HG02610 (cell line): ENCODE data around the gene FOXI1.
A peak's percentile ranks its signal among the peaks of the same experiment; 100 is the strongest.

Experiments used
- ATAC-seq: cut with Tn5 transposase; IDR thresholded peaks from one replicate; pipeline ENCODE4 v1.9.1; 2021; ENCODE audit warnings: mild to moderate bottlenecking, moderate library complexity; ENCODE audit not compliant: unreplicated experiment

Gene FOXI1

DNA sequence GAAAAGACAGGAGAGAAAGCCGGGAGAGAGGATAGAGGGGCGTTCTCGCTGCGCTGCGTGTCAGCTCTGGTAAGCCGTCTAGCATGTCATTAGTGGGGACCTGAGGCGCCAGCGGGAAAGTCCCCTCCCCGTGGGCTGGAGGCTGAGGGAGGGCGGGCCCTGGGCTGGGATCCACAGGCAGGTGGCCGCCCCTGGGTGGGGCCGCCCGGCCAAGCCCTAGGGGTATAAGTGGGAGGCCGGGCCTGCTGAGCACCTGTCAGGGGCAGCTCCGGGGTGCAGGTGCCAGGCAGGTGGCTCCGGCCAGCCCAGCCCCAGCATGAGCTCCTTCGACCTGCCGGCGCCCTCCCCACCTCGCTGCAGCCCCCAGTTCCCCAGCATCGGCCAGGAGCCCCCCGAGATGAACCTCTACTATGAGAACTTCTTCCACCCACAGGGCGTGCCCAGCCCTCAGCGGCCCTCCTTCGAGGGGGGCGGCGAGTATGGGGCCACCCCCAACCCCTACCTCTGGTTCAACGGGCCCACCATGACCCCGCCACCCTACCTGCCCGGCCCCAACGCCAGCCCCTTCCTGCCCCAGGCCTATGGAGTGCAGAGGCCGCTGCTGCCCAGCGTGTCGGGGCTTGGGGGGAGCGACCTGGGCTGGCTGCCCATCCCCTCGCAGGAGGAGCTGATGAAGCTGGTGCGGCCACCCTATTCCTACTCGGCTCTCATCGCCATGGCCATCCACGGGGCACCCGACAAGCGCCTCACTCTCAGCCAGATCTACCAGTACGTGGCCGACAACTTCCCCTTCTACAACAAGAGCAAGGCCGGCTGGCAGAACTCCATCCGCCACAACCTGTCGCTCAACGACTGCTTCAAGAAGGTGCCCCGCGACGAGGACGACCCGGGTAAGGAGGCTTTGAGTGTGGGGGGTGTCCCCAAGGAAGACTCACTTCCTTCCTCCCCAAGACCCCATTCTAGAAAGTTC lies at the start of gene FOXI1:
FOXI1 (plus strand) TSS at position 256 of the 970 bp plus-strand sequence; CDS start at position 317, 61 bp downstream.
- no peak for ATAC-seq

DNA sequence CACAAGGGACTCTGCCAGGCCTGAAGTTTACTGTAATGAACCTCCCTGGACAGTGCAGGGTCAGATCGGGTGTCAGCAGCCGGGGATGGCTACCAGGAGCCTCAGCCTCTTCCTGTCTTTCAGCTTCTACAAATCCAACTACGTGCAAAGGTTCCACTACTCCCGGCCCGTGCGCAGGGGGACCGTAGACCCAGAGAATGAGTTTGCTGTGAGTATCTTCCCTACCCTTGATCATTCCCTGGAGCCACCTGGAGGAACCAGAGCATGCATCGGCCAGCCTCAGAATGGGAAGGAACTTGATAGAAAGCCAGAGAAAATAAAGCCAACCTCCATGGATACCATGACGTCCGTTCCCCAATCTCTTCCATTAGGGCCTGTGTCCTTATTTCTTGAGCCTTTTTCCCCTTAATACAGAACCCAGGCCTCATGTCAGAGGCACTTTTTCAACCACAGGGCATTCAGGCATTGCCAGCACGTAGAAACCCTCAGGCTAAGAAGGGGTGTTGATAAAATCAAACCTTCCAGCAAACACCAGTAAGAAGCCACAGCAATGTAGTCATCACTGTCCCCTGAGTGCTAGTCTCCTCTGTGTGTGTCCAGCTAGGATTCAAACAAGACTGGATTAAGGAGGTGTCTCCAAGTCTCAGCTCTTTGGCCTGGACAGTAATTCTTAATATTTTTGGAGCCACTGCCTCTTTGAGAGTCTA lies 49.0 kb upstream of the FOXI1 start:
- ATAC-seq, result no peak

DNA sequence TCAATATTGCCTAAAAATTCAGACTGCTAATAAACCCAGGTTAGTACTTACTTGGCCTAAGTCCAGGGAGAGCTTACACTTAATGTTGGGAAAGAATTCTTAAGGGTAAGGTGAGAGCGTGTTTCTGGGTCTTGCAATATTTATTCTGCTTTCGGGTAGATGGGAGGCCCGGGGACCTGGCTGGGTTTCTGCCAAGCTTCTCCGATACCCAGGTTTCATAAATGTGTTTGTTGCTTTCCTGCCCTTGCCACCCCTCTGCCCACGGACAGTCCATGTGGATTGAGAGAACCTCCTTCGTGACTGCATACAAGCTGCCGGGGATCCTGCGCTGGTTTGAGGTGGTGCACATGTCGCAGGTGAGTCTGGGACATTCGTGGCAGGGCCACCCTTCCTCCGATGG lies 48.4 kb upstream of the FOXI1 start:
- ATAC-seq, result no peak

DNA sequence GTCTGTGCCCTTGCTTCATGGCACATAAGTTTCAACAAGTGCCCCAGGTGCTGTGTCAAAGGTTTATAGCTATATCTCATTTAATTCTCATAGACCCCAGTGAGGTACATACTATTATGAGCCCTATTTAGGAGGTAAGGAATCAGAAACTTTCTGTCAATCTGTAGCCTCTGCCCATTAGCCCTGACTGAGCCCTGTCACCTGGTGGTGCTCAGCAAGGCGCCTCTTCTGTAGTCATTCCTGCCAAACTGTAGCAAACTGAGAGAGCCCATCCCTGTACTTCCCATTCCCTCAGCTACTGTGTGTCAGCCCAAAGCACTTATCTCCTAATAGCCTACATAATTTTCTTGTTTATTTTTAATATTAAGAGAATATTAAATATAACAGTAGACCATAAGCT lies 46.5 kb upstream of the FOXI1 start:
- ATAC-seq, result no peak

DNA sequence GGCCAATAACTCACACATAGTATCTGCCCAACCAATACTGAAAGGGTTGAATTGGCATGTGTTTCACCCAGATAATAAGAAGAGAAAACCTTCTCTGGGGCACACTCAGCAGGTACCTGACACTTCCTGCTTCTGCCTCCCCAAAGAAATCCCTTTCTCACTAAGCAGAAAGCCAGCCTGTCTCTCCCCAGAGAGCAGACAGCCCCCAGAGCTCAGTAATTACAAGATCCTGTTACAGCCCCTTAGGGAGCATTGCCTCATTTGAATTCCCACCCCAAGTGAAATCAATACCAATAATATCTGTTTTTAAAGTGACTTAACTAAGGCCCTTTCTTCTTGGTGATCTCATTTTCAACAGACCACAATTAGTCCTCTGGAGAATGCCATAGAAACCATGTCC lies 38.5 kb upstream of the FOXI1 start:
- peak; percentile 38 for ATAC-seq

DNA sequence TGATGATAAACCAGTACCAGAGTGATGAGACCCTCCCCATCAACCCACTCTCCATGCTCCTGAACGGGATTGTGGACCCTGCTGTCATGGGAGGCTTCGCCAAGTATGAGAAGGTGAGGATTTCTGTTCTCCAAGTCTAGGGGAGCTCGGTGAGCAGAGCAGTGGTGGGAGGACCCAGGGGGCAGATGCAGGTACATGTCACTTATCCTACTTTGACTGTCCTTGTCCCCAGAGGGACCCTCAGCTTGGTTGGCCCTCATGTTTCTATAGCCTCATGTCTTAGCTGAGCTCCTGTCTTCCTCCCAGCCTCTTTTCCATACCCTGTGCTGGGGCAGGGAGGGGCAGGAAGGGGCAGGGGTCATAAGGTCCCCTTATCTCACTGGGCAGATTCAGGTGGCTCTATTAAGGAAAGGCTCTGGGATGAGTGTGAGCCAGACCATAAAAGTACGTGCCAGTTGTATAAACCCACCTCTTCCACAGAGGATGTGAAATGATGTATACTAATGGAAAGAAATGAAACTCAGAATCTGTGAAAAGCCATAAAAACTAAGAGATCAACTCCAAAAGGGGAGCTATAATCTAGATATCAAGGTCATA lies 38.0 kb upstream of the FOXI1 start:
- no peak for ATAC-seq

DNA sequence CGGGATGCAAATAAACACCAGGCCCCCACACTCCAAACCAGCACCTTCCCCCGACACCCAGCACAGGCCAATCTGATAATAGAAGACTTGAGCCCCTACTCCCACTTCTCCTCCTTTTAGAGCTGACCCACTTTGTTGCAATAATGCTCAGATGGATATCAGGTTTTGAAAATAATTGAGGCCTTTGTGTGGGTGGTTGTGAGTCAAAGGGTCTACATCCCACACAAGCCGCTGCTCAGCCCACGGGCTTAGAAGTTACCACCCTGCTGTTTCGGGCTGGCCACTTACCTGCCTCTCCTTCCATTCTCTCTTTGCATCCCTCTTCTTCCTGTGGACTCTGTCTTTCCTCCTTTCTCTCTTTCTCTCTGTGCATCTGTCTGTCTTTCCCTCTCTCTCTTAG lies 36.2 kb upstream of the FOXI1 start:
- no peak for ATAC-seq

DNA sequence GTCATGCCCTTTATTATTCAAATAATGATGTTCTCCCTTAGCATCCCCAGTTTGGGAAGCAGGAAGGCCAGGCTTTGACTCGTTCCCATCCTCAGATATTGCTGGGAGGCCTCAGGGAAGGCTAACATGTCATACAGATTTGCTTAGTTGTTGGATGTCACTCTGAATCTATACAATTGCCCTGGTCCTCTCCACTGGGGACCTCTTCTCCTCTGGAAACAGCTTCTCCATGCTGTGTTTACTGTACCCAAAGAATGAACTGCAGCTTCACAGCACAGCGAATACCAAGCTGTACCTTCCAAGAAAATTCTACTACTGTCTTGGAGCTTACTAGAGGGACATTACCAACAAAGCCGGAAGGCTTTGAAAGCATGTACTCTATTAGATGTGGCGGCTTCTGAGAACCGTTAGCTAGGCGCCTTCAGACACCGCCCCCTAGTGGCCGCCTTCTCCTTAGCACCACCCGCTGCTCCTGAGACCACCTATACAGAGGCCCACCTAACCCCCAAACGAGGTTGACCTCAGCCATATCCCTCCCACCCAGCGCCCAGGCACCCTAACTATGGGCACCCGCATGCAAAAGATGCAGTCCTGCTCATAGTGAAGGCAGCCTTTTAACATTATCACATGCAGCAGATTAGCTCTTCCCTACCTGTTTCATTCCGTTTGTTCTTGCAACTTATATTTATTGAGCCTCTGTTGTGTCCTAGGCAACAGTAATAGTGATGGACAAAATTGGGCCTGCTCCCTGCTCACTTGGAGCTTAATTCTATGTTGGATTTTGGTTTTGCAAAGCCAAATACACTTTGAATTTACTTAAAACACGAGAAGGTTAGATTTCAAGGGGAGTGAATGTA lies 34.9 kb upstream of the FOXI1 start:
- no peak for ATAC-seq

DNA sequence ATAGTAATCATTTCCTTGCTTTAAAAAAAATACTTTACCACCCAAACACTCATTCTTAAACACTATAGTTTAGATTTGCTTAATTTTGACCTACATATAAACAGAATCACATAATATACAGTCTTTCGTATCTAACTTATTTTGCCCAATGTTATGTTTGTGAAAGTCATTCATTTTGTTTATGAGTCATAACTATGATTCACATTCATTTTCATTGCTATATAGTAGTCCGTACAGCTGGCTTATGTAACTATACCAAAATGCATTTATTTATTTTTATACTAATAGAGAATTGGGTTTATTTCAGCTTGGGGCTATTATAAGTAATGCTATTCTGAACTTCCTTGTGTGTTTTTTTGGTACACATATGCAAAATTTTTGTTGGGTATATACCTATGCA lies 33.9 kb upstream of the FOXI1 start:
- ATAC-seq, result no peak

DNA sequence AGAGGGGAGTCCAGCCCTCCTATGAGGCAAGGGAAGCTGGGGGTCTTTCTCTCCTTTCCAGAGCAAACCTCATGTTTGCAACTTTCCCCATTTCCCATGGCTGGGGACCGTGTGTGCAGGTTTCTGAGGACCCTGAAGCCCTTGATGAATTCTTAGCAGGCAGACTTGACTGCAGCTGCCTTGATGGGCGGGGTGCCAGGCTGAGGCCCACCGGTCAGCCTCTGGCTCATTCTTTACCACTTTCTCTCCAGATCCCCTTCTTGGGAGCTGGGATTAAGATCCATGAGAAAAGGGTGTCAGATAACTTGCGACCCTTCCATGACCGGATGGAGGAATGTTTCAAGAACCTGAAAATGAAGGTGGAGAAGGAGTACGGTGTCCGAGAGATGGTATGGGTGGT lies 30.0 kb upstream of the FOXI1 start:
- no peak for ATAC-seq

DNA sequence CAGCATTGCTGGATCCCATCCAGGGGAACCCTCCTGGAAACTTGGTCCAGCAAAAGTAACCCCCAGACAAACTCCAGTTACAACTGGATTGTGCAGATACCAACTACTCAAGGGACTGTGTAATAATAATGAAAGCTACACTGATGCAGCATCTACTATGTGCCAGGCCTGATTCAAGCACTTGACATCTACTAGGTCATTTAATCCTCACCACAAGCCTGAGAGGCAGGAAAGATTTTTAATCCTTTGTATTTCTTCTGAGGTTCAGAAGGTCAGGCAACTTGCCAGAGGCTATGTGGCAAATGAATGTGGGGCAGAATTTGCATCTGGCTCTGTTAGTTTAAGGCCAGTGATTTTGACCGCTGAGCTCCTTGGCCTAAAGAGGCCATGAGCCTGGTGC lies 29.5 kb upstream of the FOXI1 start:
- no peak for ATAC-seq

DNA sequence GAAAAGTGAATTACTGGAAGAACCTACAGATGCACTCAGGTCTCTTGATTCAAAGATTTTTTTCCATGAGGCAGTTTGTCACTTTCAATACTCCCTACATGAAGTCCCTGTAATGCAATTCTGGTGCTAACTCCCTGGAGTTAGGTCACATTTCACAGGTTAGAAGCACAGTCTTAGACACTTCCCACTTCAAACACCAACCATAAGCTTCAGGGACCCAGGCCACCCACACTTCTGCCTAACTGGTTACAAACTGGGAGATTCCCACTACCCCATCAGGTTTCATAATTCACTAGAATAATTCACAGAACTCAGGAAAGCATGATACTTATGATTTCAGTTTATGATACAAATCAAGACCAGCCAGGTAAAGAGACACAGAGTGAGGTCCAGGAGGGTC lies 29.0 kb upstream of the FOXI1 start:
- ATAC-seq, result no peak

DNA sequence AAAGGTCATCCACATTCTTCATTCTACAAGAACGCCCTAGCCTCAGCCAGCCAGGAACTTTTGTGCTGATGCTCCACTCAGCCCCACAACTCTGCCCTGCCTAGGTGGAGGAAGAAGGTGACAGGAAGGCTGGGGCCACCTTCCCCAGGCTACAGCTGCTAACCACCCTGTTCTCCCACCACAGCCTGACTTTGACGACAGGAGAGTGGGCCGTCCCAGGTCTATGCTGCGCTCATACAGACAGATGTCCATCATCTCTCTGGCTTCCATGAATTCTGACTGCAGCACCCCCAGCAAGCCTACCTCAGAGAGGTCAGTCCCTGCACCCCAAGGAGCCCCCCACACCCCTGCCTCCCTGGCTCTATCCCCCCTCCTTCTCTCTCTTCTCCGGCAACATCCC lies 28.2 kb upstream of the FOXI1 start:
- no peak for ATAC-seq

DNA sequence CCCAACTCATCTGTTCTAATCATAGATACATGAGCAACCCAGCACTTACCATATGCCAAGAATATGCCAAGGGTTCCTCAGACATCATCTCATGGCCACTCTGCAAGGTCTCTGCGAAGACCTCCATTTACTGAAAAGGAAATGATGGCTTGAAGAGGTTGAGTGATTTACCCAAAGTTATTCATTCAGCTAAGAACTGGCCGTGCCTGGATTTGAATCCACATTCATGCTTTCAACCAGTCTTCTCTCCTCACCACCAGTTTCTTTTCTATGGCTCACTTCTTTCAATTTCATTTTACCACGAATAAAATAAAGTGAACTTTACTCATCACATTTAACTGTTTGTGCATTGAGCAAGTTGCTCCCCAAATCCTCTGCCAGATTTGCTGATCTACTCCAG lies 27.2 kb upstream of the FOXI1 start:
- ATAC-seq, result no peak

DNA sequence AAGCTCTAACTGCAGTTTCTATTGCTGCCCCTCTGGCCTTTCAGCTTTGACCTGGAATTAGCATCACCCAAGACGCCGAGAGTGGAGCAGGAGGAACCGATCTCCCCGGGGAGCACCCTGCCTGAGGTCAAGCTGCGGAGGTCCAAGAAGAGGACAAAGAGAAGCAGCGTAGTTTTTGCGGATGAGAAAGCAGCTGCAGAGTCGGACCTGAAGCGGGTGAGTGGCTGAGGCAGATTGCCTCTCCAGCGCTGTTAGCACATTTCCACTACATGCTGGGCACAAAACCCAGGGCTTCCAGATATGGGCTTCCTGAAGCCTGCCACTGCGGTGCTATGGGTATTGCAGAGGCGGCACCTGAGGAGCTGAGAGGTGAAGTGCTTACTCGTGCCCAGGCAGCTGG lies 26.8 kb upstream of the FOXI1 start:
- no peak for ATAC-seq

DNA sequence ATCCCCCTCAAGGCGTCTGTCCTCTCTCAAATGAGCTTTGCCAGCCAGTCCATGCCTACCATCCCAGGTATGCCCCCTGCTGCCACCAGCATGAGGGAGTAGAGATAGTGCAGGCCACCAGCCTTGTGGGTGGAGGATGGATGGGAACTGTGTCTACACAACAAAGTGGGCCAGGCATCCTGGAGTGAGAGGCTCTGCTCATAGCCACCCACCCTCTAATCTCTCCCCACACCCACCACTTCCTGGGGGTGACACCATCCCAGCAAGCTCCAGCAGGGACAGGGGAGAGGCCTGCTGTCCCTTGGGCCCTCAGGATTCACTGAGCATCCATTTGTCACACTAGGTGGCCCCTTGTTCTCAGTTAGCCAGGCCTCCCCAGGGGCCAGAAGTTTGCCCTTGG lies 25.5 kb upstream of the FOXI1 start:
- no peak for ATAC-seq

DNA sequence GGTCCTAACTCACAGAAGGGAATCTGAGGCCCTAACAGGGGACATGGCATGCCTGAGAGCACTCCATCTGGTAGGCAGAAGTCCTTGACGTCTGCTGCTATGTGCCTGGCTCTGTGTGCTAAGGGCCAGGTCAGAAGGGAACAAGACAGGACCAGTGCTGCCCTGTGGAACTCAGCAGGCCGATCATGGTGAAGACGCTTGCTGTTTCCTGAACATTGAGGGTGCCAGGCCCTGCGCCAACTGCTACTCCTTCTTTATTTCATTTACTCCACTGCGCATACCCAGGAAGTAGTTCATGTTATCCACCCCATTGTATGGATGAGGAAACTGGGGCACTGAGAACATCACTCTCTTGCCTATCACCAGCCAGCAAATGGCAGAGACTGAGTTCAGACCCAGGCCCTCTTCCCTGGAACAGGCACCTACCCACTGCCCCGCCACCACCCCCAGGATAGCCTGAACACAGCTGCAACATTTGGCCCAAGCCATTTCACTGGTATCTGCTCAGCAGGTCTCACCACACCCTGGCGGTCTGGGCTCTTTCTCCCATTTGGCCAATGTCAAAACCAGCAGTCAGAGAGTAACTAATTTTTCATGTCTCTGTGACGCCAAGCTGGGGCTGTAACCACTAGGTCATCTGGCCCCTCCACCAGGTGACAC lies 24.8 kb upstream of the FOXI1 start:
- no peak for ATAC-seq

DNA sequence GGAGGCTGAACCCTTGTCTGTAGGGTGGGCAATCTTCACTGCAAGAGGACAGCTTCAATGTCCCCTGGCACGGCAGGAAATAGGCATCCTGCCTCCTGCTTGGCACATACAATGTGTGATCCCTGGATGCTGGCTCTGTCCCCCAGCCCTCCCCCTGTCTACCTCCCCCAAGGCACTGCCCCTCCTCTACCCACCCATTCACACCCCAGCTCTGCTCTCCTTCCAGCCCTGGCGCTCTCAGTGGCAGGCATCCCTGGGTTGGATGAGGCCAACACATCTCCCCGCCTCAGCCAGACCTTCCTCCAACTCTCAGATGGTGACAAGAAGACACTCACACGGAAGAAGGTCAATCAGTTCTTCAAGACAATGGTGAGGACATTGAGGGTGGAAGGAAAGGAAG lies 24.1 kb upstream of the FOXI1 start:
- no peak for ATAC-seq

DNA sequence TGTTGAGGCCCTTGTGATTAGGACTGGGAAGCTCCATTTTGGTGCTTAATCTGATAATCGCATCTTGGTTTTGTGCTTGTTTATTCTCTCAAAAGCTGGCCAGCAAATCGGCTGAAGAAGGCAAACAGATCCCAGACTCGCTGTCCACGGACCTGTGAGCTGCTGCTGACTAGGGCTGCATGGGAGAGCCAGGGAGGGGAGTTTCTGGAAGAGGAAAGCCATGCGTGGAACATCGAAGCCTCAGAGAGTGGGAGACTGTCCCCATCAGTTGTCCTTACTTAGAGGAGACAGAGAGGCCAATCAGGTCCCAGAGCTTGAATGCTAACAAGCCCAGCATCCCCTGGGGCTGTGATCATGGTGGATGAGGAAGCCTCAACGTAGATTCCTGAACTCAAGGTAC lies 23.0 kb upstream of the FOXI1 start:
- no peak for ATAC-seq

DNA sequence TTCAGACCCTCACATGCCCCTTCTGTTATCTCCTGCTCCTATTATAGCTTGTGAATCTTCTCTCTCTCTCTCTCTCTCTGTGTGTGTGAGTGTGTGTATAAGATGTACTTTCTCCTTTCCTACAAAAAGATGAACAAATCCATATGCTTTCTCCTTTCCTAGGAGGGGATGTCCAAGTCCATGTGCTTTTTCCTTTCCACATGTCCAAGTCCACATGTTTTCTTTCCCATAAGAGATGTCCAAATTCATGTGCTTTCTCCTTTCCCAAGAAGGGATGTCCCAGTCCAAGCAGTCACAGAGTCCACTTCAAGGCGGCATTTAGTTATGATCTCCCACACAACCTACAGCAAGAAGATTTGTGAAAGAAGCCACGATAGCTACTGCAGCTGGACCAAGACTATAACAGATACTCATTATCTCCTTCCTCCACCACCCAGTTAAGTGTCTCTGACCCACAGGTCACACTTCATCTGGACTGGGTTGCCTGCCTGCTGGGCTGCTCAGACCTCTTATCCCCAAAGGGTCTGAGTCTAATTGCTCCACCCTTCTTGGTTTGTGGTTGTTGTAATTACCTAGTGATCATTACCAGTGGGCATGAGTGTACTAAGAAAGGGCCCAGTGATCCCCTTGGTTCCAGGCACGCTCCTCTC lies 18.4 kb upstream of the FOXI1 start:
- ATAC-seq, result no peak
